ENCODE results near the gene ALOX5AP.

ALOX5AP gene

DNA sequence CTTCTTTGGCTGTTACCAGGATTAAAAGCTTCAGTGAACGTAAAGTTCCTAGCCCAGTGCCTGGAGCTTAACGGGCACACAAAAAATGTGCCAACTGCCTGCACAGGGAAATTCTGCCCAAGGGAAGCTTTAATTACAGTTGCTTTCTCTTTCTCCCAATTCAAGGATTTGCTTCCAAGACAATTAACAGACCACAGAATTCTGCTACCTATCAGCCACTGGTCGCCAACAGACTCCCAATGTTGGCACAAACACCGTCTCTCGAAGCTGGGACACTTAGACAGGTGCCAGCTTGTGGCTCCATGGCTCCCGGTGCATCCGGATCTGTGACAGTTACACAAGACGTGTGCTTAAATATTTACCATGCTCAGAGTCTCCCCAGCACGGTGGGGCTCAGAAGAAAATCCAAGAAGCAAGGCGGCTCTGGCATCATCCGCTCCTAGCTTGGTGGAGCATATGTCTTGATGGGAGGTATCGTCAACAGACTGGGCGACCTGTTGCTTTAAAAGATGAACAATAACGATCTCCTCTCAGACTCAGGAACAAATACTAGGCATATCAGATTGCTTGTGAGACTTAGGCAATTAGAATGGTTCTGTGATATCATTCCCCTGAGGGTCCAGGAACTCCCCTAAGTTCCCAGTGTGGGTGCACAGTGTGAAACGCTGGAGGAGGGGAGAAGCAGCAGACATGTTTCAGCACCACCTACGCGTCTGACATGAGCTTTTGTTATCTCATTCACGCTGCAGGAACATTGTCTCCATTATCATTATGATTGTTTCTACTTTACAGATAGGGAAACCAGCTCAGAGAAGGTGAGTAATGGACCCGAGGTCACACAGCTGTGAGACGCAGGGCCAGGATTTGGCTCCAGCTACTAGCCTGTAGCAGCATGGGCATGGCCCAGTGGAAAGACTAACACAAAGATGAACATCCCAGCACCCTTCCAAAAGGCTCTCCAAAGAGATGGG lies 61.6 kb downstream of the ALOX5AP start:
- DNase-seq (ENCODE audit: low read depth in 2 of 2), result no peak

DNA sequence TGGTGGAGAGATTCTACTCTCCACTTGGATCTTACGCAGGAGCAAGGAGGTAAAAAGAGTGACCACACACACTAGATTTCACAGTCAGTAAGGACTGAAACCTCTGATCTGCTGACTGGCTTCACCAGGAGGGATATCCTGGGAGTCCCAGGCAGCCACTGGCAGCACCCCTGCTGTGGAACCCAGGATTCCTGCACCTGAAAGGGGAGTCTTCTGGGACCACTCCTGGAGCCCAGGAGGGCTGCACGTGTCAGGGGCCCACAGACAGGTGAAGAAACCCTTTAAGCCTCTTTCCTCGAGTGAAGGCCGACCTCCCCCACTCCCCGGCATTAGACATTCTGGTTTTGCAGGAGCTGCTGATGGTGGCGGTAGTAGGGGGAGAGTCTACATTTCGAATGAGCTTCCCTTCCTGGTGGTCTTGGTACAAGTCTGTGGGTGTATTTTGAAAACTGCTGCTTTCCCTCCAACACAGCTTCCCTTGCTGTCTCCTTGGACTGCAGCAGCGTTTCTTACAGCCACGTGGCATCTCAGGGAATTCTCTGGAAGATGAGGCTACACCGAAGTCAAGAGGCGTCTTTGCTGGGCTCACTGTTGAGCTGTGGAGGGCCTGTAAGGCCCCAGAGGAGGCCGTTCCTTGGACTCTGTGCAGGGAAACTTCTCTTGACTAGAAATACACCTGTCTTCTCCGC lies 62.6 kb downstream of the ALOX5AP start:
- no peak for DNase-seq (ENCODE audit: low read depth in 2 of 2)

DNA sequence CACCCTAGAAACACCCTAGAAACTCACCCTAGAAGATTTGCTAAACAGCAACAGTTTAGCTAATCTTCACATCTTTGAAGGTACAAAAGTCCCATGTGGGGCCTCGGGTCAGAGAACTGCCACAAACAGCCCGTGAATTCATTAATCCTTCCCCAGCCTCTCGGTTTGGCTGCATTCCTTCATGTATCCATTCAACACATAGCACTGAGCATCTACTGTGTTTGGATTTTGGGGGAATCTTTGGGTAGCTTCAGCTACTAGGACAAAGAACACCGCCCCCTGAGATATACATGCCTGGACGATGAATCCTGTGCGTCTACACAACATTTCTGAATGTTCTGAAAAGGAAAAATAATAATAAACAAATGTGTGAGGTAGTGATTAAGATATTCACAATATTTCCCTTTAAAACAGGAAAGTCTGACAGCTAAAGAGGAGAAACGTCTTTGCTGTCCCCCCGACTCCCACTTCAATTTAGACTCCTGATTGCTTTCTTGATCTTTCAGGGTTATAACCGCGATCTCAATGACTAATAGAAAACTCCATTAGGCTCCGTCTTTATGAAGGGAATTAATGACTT lies 63.5 kb downstream of the ALOX5AP start:
- DNase-seq (ENCODE audit: low read depth in 2 of 2), result no peak

DNA sequence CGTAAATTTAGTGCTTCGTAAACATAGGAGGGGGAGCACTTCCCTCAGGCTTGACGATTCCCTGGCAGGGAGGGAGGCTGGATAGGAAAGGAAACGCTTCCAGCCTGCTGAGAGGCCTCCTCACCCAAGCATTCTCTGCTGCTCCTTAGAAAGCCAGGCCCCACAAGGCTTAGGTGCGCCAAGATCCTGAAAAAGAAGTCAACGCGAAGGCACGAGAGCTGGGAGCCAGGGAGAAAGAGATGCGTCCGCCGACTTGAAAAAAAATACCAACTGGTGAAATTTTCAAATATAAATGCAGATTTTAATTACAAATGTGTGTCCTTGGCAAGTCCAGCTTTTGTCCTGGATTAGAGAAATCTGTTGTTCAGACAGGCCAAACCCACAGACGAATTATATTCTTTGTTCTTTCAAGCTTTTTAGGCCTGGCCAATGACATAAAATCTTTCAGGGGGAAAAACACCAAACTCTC lies 64.0 kb downstream of the ALOX5AP start:
- DNase-seq (ENCODE audit: low read depth in 2 of 2), result no peak

DNA sequence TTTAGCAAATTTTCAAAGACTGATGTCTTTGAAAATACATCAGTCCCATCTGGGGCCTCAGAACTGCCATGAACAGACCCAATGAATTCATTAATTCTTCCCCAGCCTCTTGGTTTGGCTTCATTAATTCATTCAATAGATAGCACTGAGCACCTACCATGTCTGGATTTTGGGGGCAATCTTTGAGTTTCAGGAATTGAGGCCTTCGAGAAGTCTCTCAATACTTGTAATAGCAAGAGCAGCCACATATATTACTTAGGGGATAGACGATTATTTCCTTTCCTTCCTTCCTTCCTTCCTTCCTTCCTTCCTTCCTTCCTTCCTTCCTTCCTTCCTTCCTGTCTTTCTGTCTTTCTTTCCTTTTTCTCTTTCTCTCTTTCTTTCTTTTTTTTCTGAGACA lies 64.8 kb downstream of the ALOX5AP start:
- DNase-seq (ENCODE audit: low read depth in 2 of 2), result no peak

DNA sequence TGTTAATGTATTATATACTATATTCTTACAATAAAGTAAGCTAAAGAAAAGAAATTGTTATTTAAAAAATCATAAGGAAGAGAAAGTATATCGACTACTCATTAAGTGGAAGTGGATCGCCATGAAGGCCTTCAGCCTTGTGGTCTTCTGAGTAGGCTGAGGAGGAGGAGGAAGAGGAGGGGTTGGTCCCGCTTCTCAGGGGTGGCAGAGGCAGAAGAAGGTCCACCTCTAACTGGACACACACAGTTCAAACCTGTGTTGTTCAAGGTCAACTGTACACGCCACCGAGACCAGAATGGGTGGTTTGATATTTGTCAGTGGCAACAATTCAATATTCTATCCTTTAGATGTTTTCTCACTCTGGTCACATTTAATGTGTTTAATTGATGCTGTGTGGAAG lies 67.2 kb downstream of the ALOX5AP start:
- DNase-seq (ENCODE audit: low read depth in 2 of 2), result no peak

DNA sequence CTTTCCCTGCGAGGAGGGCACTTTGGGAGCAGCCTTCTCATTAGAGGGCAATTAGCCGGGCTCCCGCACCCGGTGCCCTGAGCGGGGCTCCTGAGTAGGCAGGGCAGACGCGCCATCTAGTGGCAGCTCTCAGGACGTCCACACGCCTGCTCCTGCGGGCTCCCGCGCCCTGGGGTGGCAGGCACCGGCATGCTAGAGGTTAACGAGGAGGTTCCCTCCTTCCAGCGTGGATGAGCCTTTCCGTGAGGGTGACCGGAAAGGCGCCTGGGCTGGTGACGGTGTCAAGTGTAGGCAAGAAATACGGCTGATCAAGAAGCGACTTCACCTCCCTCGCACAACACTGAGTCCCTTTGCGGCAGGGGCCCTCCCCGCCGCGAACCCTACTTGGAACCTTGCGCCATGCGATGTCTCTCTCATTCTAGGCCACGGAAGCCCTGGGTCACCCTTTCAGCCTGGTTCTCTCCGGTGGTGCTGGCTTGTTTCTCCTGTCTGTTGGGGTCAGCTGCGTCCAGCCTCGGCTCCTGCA lies 67.7 kb downstream of the ALOX5AP start:
- peak; percentile 51 to 70 for DNase-seq (ENCODE audit: low read depth in 2 of 2)

DNA sequence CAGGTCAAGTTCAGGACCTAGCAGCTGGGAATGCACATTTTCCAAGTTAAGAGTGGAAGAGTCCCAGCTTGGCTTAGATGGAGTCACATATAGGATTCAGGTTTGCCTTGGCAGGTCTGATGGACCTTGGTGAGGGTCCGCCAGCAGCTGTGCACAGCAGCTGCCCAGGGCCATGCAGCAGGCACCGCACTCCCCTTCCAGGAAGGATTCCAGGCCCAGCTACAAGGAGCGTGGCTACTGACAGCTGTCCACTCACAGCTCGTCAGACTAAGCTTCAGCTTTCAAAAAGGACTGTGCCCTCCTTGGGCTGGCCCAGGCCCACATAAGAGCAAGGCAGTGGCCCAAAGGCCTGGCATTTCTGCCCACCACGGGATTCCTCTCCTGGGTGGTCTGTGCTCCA lies 68.4 kb downstream of the ALOX5AP start:
- no peak for DNase-seq (ENCODE audit: low read depth in 2 of 2)

DNA sequence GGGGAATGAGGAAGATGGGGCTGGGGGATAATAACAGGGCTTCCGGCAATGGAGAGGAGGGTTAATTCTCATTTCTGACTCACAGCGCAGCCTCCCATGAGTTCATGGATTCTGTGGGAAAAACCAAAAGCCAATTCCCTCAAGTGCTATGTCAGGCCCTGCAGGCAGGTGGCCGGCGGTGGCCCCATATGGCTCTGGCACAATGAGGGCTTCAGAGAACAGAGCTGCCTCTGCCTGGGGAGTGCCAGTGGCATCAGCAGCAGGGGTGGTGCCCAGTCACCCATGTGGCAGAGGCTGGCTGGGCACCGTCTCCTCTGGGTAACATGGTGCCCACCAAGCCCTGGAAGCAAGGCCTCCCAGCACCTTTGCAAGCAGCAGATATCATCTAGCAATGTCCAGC lies 69.1 kb downstream of the ALOX5AP start:
- DNase-seq (ENCODE audit: low read depth in 2 of 2), result no peak

DNA sequence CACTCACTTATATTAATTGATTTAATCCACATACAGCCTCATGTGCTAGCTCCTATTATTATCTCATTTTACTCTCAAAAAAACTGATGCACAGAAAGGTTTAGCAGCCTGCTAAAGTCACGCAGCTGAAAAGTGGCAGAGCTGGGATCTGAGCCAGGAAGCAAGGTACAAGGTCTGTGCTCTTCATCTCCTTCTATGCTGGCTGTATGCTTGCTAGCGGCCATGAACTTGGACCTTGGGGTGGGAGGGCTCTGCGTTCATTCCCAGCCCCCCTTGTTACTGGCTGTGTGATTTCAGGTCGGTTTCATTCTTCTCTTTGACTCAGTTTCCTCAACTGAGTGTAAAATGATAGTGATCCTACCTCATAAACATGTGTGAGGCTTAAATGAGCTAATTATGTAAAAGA lies 69.8 kb downstream of the ALOX5AP start:
- no peak for DNase-seq (ENCODE audit: low read depth in 2 of 2)

DNA sequence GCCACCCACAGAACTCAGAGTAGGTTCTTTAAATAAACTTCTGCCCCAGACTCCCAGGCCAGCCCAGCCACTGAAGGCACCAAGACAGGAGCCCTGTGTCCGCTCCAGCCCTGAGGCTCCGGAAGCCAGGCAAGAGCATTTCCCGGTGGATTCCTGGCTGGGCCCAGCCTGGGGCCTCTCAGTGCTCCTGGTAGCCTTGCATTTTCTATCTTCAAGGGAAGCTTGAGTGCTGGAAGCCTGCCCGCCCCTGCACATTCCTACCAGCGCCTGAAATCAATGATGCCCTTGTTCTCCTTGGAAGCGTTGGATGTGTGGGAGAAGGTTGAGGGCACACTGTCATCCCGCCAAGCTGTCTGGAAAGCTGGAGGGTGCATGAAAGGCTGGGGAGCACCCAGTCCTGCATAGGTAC lies 70.3 kb downstream of the ALOX5AP start:
- no peak for DNase-seq (ENCODE audit: low read depth in 2 of 2)

DNA sequence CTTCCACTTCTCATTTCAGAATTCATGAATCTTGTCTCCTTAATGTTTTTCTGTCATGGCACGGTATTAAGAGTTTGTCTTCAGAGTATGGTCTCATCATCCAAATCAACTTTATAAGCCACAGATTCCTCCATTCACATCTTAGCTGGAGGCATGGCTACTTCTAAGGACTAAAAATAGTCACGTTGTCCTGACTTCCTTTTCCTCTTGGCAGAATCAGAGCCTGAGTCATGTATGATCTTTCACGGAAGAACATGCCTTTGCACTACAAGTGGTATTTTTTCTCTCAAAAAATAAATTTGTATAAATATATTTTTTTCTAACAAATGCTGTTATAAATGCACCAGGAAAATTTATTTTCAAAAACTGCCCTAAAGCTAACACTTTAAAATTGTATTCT lies 71.4 kb downstream of the ALOX5AP start:
- no peak for DNase-seq (ENCODE audit: low read depth in 2 of 2)

DNA sequence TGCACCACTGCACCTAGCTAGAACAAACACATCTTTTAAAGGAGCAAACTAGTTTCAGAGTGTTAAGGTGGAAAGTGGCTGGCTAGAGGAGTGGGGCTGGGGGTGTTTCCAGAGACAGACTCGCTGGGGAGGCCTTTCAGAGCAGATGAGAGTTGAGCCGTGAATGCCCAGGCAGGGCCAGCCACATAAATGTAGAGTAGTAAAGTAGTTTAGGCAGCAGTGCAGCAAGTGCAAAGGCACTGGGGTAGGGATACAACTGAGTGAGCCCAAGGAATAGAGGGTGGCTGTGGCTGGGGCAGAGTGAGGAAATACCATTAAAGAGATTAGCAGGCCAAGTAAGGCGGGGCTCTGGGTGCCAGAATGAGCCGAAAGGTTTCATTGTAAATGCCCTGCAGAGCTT lies 72.0 kb downstream of the ALOX5AP start:
- DNase-seq (ENCODE audit: low read depth in 2 of 2), result no peak

DNA sequence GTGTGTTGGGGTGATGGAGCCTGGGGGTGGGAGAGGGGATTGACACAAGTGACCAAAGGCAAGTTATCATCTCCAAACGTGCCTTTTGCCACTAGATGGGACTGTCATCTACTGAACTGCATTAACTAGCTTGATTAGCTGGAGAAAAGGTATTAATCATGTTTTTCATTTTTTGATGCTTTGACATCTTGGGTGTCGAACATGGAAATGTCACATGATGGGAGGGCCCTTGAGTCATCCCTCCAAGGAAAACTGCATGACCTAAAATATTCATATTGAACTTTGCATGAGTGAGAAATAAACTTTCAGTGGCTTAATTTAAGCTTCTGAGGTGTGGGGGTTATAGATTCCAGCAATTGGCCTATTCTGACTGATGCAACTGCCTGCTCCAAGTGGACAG lies 73.3 kb downstream of the ALOX5AP start:
- no peak for DNase-seq (ENCODE audit: low read depth in 2 of 2)

DNA sequence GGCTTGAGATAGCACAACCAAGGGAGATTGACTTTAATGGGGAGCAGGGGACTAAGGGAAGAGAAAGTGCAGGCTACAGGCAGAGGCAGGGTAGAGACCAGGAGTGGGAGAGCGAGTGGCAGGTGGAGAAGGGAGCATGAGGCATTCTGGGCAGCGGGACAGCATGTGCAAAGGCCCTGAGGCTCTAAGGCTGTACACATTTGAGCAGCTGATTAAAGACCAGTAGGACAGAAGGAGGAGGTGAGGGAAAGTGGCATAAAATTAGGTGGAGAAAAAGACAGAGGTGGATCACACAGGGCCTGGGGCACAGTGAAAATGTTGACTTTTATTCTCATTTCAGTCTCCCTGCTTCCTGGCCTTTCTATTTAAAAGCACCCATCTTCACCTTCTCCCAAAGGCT lies 74.4 kb downstream of the ALOX5AP start:
- DNase-seq (ENCODE audit: low read depth in 2 of 2), result no peak

DNA sequence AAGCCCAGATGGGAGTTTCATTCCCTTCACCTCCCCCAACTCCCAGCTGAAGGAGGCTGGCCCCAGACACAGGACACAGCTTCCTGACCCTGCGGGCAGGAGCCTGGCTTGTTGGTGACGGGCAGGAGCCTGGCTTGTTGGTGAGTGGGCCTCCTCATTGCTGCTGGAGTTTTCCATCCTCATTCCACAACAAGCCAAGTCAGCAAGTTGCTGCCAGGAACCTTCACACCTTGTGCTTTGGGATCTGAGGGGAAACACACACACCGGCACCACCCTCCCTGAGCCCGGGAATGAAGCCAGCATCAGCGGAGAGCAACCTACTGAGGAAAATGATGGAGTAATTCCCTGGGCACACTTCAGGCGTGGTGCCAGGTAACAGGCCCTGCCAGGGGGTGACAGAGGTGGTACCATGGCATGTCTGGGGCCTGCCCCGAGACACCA lies 74.9 kb downstream of the ALOX5AP start:
- no peak for DNase-seq (ENCODE audit: low read depth in 2 of 2)

DNA sequence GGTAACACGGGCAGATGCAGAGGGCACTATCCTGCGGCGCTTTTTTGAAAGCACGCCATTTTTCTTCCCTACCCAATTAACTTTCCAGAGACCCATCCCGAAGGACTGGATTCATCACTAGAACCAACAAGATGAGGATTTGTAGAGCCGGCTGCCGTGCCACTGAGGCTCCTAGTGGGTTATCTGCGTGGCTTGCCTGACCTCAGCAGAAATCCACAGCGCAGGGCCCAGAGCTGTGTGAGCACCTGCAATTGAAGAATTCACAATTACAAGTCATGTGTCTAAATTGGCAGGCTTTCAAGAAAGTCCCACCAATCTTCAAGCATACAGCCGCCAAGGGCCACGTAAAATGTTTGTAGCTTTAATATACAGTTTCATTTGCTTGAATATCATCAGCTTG lies 75.5 kb downstream of the ALOX5AP start:
- DNase-seq (ENCODE audit: low read depth in 2 of 2), result no peak
